ENCODE measurements around the gene HOXC9.

HOXC9 gene

GRCh38 chr12:54017027-54017788, 17.2 kb downstream of the HOXC9 start:
- DNase-seq: peak; percentile 98

- DNase-seq: peak; percentile 99
These were observed 18.0 kb downstream of the HOXC9 start for GRCh38 chr12:54017878-54018467.

- DNase-seq: peak; percentile 83
These were observed 18.6 kb downstream of the HOXC9 start for GRCh38 chr12:54018468-54018984.

DNA sequence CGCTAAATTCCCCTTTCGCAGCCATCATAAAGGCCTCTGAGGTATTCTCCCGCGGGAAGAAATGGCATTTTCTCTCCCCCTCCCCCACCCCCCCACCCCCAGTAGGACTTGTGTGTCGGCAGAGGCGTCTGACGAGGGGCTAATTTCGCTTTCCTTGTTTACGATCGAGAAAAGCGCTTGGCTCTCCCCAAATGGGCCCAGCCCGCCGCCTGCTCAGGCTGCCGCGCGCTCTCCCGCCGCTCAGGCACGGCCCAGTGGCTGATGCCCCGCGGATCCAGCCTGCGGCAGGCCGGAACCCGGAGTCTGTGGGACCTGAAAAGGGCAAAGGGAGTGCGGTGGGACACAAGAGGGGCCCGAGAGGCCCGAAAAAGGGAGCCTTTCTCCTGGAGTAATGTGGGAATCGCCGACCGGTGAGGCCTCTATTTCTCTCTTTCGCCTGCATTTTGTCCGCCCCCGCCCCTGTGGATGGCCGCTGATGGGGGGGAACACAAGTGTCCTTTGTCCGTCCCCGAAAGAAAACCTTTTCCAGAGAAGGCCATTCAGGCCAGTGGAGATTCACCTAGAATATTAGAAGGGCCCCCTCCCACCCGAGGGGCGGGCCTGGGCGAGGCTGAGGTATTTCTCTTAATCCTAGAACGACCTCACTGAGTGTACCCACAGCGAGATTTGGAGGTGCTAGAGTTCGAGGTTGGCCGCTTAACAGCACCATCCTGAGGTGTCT, 19.3 kb downstream of the HOXC9 start:
- peak; percentile 77 for DNase-seq

- DNase-seq: peak; percentile 43
These were observed 20.1 kb downstream of the HOXC9 start for GRCh38 chr12:54019924-54020590.

GRCh38 chr12:54020591-54021405, 20.8 kb downstream of the HOXC9 start:
- no peak for DNase-seq

- DNase-seq: no peak
These were observed 21.6 kb downstream of the HOXC9 start for GRCh38 chr12:54021432-54022013.

DNA sequence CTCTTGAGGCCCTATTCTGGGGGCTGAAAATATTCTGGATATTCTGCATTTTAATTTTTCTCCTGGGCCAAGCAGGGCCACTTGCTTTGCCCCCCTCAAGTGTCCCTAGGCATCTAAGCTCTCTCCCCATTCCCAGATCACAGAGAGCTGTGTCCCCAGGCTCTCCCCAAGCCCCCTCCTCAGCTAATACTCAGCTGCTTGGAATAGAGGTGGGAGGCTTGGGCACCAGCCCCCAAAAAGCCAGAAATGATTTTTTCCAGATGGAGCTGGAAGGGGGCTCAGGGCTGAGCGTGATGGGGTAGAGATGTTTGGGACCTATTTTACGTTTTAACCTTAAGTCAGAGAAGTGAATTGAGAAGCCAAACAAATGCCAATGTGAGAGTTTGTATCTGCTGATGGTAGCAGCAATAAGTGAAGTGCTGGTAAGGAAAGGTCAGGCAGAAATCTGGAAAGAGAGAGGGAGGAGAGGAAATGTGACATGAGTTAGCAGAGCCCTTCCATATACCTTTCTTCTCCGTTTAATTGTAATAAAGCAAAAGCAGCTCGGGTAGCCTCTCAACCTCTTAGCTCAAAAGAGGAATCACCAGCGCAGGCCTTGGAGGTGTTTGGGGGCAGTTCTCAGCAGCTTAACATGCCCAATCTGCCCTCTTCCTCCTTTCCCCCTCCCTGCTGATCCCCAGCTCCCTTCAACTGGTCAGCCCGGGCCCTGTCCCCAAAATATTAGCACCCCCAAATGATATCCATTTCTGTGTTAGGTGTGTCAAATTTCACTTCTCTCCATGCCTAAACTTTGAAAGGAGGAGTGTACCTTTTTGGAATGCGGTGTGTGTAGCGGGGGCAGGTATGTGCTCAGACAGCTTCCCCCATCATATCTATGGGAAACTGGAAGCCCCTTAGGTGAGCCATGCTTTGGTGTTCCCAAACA, 23.3 kb downstream of the HOXC9 start:
- no peak for DNase-seq

DNA sequence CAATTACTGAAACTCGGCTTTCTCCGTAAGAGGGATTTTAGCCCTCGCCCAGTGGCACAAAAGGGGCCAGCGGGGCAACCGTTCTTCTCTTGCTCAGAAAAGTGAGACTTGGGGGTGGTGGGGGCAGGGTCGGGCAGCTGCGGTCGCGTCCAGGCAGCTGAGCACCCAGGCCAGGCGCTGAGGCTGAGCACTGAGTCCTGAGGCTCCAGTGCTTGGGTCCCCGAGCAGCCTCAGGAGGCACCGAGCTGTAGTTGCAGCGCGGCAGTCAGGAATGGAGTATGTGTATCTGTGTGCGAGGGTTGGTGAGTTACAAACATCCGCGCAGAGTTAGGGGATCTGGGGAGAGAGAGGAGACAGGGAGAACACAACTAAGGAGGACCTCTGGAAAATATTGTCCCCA, 24.2 kb downstream of the HOXC9 start:
- no peak for DNase-seq

- DNase-seq: no peak
These were observed 24.8 kb downstream of the HOXC9 start for GRCh38 chr12:54024581-54025305.

DNA sequence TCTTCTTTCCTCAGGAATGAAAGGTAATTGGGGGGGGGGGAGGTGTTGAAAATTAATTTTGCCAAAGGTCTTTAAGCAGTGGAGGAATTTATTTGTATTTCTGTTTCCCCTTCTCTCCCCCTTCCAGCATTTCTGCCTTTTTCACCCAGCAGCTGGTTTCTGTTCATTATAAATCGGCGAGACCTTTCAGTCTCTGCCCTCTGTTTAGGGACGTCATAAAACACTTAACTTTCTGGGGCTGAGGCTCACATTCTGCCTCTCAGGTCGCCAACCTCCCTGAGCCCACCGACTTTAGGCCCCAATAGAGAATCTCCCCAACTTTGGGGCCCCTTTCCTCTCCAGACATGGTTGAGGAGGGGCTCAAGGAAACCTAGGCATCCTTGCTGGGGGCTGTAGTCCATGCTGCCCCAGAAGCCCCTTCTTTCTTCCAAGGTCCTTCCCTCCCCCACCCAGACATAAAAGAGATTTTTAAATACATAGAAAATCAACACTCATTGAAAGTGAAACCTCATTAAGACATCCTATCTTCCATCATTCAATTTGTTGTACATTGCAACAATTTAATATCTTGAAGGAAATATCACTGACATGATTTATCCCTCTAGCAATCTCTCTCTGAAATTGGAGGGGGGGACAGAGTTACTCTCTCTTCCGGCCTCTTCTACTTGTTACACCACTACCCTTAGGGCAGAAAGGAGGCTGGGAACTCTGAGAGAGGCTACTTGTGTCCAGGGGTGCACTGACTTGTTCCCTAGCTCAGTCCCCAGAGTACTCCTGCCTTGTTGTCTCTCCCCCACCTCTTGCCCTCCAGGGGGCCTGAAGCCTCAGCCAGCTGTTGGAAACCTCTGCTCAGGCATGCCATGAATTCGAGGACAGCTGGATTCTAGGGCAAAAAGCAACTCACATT, 25.8 kb downstream of the HOXC9 start:
- DNase-seq: peak; percentile 40

GRCh38 chr12:54026640-54027441, 26.9 kb downstream of the HOXC9 start:
- no peak for DNase-seq

DNA sequence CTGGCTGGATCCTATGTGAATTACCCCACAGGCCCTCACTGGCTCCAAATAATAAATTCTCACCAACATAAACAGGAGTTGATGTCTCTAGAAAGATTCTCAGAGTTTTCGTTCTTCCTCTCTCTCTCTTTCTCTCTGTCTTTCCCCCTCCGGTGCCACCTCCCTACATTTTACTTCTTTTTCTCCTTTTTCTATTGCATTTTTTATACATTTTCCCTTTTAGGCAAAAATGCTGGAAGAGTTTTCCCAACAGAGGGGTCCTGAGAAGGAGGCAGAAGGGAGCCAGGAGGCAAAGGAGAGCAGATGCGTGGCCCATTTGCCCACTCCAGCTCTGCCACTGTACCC, 27.5 kb downstream of the HOXC9 start:
- no peak for DNase-seq

- no peak for DNase-seq
These were observed 28.6 kb downstream of the HOXC9 start, which contains the start of gene HOXC6 for GRCh38 chr12:54028314-54029201. HOXC6 (plus strand) TSS chr12:54028440; CDS start chr12:54028522, 82 bp downstream.

GRCh38 chr12:54029529-54030441, 29.8 kb downstream of the HOXC9 start:
- DNase-seq: no peak

DNA sequence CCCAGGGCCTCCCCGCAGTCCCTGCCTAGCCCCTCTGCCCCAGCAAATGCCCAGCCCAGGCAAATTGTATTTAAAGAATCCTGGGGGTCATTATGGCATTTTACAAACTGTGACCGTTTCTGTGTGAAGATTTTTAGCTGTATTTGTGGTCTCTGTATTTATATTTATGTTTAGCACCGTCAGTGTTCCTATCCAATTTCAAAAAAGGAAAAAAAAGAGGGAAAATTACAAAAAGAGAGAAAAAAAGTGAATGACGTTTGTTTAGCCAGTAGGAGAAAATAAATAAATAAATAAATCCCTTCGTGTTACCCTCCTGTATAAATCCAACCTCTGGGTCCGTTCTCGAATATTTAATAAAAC, 30.5 kb downstream of the HOXC9 start:
- DNase-seq: no peak
